Kidney epithelial cell (primary cell): ENCODE measurements around the gene DHRS11. TPM values are rescaled to one million over a fixed set of nuclear protein-coding genes. Genes with fewer than 3 reads are reported as not detected.

ENCODE experiments used
- DNase-seq: peaks from one replicate; pipeline ENCODE4 v3.0.0-alpha.2; 2010; ENCODE audit warnings: low read depth
- H3K27me3 ChIP-seq: 2 replicates; pipeline ENCODE4 v1.6.0; 2011; ENCODE audit warnings: low read length; ENCODE audit not compliant: control insufficient read depth, insufficient read depth
- H3K36me3 ChIP-seq: 2 replicates; pipeline ENCODE4 v1.5.1; 2011; ENCODE audit warnings: low read length; ENCODE audit not compliant: control insufficient read depth, insufficient read depth
- H3K4me3 ChIP-seq: 2 replicates; pipeline ENCODE4 v1.5.1; 2011; ENCODE audit warnings: low read depth, mild to moderate bottlenecking, control low read depth, low read length
- total RNA-seq: library from RNA; depleted of rRNA; stranded (reverse); fragments of >200 nt; gene quantifications from 2 replicates; pipeline ENCODE4 v1.2.3, GENCODE V29; 2015
- TF ChIP-seq, protein P1 (sequence below): IDR thresholded peaks from 2 replicates; pipeline ENCODE4 v1.5.1; 2011; ENCODE audit warnings: mild to moderate bottlenecking, moderate library complexity, low read length, control low read depth, inconsistent platforms; ENCODE audit not compliant: insufficient read depth, poor library complexity, severe bottlenecking

DHRS11 gene
- total RNA-seq, 1 donor from 2014 or later = 5.4 TPM

- no peaks in the 10 kb centered on the region for H3K36me3 ChIP-seq
- no peak overlapping the region for H3K4me3 ChIP-seq
- no peak for DNase-seq
- TF ChIP-seq, protein P1, sequence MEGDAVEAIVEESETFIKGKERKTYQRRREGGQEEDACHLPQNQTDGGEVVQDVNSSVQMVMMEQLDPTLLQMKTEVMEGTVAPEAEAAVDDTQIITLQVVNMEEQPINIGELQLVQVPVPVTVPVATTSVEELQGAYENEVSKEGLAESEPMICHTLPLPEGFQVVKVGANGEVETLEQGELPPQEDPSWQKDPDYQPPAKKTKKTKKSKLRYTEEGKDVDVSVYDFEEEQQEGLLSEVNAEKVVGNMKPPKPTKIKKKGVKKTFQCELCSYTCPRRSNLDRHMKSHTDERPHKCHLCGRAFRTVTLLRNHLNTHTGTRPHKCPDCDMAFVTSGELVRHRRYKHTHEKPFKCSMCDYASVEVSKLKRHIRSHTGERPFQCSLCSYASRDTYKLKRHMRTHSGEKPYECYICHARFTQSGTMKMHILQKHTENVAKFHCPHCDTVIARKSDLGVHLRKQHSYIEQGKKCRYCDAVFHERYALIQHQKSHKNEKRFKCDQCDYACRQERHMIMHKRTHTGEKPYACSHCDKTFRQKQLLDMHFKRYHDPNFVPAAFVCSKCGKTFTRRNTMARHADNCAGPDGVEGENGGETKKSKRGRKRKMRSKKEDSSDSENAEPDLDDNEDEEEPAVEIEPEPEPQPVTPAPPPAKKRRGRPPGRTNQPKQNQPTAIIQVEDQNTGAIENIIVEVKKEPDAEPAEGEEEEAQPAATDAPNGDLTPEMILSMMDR = no peak
- H3K27me3 ChIP-seq = peaks cover 73% of the 10 kb centered on the region
Observed at GRCh38 chr17:36643086-36643685, 51.5 kb downstream of the DHRS11 start.

DNA sequence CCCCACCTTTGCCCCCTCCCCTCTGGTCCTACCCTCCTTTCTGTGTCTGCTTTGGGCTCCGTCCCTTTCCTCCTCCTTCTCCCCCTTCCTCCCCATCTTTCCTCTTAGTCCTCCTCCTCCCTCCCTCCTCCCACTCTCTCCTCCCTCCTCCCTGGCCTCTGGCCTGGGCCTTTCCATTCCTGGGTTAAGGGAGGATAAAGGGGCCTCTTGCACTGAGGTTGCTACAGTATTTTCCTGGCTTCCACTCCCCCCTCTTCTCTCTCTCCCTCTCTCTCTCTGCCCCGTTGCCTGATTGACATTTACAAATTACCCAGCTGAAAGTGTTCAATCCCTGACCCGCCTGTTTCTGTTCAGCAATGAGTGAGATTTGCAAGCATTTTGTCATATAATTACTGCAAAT lies 53.7 kb downstream of the DHRS11 start:
- Histone ChIP-seq H3K27me3 (peaks cover 65% of the 10 kb centered on the region), H3K36me3 (no peaks in the 10 kb centered on the region), H3K4me3 (no peak overlapping the region)
- no peak for DNase-seq
- TF ChIP-seq, protein P1 = no peak

- peaks cover 48% of the 10 kb centered on the region for H3K27me3 ChIP-seq
- TF ChIP-seq, protein P1 = no peak
Observed at GRCh38 chr17:36647636-36648035, 56.0 kb downstream of the DHRS11 start.

GRCh38 chr17:36650096-36650775 lies 58.6 kb downstream of the DHRS11 start:
- H3K36me3 ChIP-seq = no peaks in the 10 kb centered on the region
- H3K27me3 ChIP-seq = peaks cover 40% of the 10 kb centered on the region
- no peak overlapping the region for H3K4me3 ChIP-seq
- no peak for DNase-seq
- TF ChIP-seq, protein P1 = no peak

More at GRCh38 chr17:36647636-36648035, 56.0 kb downstream of the DHRS11 start:
- DNase-seq = no peak
- H3K4me3 ChIP-seq = no peak overlapping the region
- no peaks in the 10 kb centered on the region for H3K36me3 ChIP-seq

Other genes starting within 250 kb of the DHRS11 start
- not detected in 2 replicates for gene TBC1D3H, start 203.4 kb upstream of the DHRS11 start, total RNA-seq
- gene ZNHIT3, start 105.2 kb upstream of the DHRS11 start, total RNA-seq = 32.9 and 36.7 TPM in 2 replicates
- gene MYO19, start 57.0 kb upstream of the DHRS11 start, total RNA-seq = 42.5 and 63.3 TPM in 2 replicates
- gene PIGW, start 56.9 kb upstream of the DHRS11 start, total RNA-seq = 9.0 and 12.6 TPM in 2 replicates
- 38.2 and 43.7 TPM in 2 replicates for gene GGNBP2, start 47.0 kb upstream of the DHRS11 start, total RNA-seq
- gene MRM1, start 9.7 kb downstream of the DHRS11 start, total RNA-seq = 6.6 and 8.3 TPM in 2 replicates